Mononuclear cell (primary cell): ENCODE data around the gene CCT8L2. TPM values are rescaled to one million over a fixed set of nuclear protein-coding genes. Genes with fewer than 3 reads are reported as not detected.
"Not testable (repeated sequence)": the region's sequence is repeated elsewhere in the genome, so short reads cannot be mapped to it uniquely, and the experiment has no call there.

Source experiments
- H3K27me3 ChIP-seq: 2 replicates; pipeline ENCODE4 v1.6.0; 2011; ENCODE audit warnings: low read length, control low read depth; ENCODE audit not compliant: insufficient read depth
- H3K4me1 ChIP-seq: 2 replicates; pipeline ENCODE4 v1.5.1; 2011; ENCODE audit warnings: mild to moderate bottlenecking, low read length, control low read depth; ENCODE audit not compliant: insufficient read depth
- H3K4me3 ChIP-seq: 2 replicates; pipeline ENCODE4 v1.5.1; 2011; ENCODE audit warnings: mild to moderate bottlenecking, low read length, moderate library complexity
- H3K9me3 ChIP-seq: 2 replicates; pipeline ENCODE4 v1.5.1; 2011; ENCODE audit warnings: low read depth, mild to moderate bottlenecking, control low read depth, low read length
- total RNA-seq: library from RNA; depleted of rRNA; stranded (reverse); fragments of >200 nt; gene quantifications from one replicate; pipeline ENCODE4 v1.2.3, GENCODE V29; 2012

The CCT8L2 gene
- total RNA-seq, 1 donor: not detected

- not testable (repeated sequence) for H3K4me1 ChIP-seq, H3K27me3 ChIP-seq, H3K9me3 ChIP-seq, H3K4me3 ChIP-seq
These were observed 26.0 kb downstream of the CCT8L2 start for GRCh38 chr22:16566421-16567151.

- H3K9me3 ChIP-seq, H3K27me3 ChIP-seq, H3K4me3 ChIP-seq, H3K4me1 ChIP-seq: not testable (repeated sequence)
These were observed 26.8 kb downstream of the CCT8L2 start for GRCh38 chr22:16565585-16566420.

DNA sequence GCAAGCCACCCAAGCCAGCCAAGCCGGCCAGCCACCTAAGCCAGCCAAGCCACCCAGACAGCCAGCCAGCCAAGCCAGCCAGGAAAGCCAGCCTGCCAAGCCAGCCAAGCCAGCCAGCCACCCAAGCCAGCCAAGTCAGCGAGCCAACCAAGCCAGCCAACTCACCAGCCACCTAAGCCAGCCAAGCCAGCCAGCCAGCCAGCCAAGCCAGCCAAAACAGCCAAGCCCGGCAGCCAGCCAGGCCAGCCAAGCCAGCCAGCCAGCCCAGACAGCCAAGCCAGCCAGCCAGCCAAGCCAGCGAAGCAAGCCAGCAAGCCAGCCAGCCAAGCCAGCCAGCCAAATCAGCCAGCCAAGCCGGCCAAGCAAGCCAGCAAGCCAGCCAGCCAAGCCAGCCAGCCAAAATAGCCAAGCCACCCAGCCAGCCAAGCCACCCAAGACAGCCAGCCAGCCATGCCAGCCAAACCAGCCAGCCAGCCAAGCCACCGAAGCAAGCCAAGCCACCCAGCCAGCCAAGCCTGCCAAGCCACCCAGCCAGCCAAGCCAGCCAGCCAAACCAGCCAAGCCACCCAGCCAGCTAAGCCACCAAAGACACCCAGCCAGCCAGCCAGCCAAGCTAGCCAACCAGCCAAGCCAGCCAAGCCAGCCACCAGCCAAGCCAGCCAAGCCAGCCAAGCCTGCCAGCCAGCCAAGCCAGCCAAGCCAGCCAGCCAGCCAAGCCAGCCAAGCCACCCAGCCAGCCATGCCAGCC is 27.6 kb downstream of the CCT8L2 start:
- not testable (repeated sequence) for H3K4me3 ChIP-seq, H3K9me3 ChIP-seq, H3K27me3 ChIP-seq, H3K4me1 ChIP-seq

GRCh38 chr22:16563555-16564520 is 28.8 kb downstream of the CCT8L2 start:
- Histone ChIP-seq H3K4me3 (no peak overlapping the region), H3K9me3 (no peaks in the 10 kb centered on the region), H3K27me3 (no peaks in the 10 kb centered on the region), H3K4me1 (no peaks in the 10 kb centered on the region)

GRCh38 chr22:16562711-16563554 is 29.7 kb downstream of the CCT8L2 start:
- H3K9me3 ChIP-seq: no peaks in the 10 kb centered on the region
- no peaks in the 10 kb centered on the region for H3K4me1 ChIP-seq
- no peaks in the 10 kb centered on the region for H3K27me3 ChIP-seq
- no peak overlapping the region for H3K4me3 ChIP-seq

DNA sequence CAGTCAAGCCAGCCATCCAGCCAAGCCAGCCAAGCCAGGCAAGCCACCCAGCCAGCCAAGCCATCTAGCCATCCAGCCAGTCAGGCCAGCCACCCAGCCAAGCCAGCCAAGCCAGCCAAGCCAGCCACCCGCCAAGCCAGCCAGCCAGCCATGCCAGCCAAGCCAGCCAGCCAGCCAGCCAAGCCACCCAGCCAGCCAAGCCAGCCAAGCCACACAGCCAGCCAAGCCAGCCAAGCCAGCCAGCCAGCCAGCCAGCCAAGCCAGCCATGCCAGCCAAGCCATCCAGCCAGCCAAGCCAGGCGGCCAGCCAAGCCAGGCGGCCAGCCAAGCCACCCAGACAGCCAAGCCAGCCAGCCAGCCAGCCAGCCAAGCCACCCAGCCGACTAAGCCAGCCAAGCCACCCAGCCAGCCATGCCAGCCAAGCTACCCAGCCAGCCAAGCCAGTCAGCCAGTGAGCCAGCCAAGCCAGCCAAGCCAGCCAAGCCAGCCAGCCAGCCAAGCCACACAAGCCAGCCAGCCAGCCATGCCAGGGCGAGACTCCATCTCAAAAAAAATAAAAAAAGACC is 31.4 kb downstream of the CCT8L2 start:
- not testable (repeated sequence) for H3K27me3 ChIP-seq, H3K4me3 ChIP-seq, H3K4me1 ChIP-seq, H3K9me3 ChIP-seq

- H3K27me3 ChIP-seq, H3K4me3 ChIP-seq, H3K4me1 ChIP-seq, H3K9me3 ChIP-seq: not testable (repeated sequence)
These were observed 32.0 kb downstream of the CCT8L2 start for GRCh38 chr22:16560651-16561050.

GRCh38 chr22:16559996-16560395 is 32.6 kb downstream of the CCT8L2 start:
- not testable (repeated sequence) for H3K4me3 ChIP-seq, H3K27me3 ChIP-seq, H3K4me1 ChIP-seq, H3K9me3 ChIP-seq

DNA sequence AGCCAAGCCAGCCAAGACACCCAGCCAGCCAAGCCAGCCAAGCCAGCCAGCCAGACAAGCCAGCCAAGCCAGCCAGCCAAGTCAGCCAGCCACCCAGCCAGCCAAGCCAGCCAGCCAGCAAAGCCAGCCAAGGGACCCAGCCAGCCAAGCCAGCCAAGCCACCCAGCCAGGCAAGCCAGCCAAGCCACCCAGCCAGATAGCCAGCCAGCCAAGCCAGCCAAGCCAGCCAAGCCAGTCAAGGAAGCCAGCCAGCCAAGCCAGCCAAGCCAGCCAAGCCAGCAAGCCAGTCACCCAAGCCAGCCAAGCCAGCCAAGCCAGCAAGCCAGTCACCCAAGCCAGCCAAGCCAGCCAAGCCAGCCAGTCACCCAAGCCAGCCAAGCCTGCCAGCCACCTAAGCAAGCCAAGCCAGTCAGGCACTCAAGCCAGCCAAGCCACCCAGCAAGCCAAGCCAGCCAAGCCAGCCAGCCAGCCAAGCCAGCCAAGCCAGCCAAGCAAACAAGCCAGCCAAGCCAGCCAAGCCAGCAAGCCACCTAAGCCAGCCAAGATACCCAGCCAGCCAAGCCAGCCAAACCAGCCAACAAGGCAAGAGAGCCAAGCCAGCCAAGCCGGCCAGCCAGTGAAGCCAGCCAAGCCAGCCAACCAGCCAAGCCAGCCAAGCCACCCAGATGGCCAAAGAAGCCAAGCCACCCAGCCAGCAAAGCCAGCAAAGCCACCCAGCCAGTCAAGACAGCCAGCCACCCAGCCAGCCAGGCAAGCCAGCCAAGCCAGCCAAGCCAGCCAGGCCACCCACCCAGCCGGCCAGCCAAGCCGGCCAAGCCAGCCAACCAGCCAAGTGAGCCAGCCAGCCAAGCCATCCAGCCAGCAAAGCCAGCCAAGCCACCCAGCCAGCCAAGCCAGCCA is 33.3 kb downstream of the CCT8L2 start:
- no peaks in the 10 kb centered on the region for H3K27me3 ChIP-seq
- H3K9me3 ChIP-seq: no peaks in the 10 kb centered on the region
- no peak overlapping the region for H3K4me3 ChIP-seq
- no peaks in the 10 kb centered on the region for H3K4me1 ChIP-seq

GRCh38 chr22:16558376-16558945 is 34.1 kb downstream of the CCT8L2 start:
- H3K27me3 ChIP-seq, H3K9me3 ChIP-seq, H3K4me3 ChIP-seq, H3K4me1 ChIP-seq: not testable (repeated sequence)

- not testable (repeated sequence) for H3K4me3 ChIP-seq, H3K27me3 ChIP-seq, H3K9me3 ChIP-seq, H3K4me1 ChIP-seq
These were observed 35.1 kb downstream of the CCT8L2 start for GRCh38 chr22:16557511-16557910.

- not testable (repeated sequence) for H3K9me3 ChIP-seq, H3K4me3 ChIP-seq, H3K4me1 ChIP-seq, H3K27me3 ChIP-seq
These were observed 37.3 kb downstream of the CCT8L2 start for GRCh38 chr22:16555077-16555994.
